RKO (cell line): ENCODE data around the gene ADAMTS2.

Source experiments
- DNase-seq: peaks from one replicate; pipeline ENCODE4 v3.0.0-alpha.2; 2016; ENCODE audit warnings: low spot score

Gene ADAMTS2

DNA sequence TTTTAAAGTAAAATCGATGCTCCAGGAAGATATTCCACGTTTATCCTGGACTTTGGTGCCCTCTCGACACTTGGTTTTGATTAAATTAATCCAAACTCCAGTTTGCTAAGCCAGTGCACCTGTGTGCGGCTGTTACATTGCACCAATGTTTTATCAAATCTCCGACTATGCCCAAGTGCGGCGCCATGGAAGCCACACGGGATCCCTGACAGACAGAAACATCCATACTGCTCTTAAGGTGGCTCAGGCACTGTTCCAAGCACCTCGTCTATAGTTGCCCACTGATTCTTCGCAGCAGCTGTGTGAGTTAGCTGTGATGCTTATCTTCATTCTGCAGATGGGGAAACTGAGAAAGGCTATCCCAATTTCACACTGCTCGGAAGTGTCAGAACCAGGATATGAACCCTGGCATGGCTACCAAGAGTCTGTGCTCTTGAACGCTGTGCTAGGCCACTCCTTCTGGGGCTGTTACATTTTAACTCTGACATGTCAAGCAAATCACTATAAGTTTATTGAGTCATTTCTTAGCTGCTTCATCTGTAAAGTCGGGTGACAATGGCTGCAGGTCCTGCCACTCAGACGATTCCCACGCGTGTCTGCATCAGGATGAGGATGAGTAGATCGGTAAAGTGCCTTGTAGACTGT is 113.0 kb downstream of the ADAMTS2 start:
- DNase-seq: no peak

DNA sequence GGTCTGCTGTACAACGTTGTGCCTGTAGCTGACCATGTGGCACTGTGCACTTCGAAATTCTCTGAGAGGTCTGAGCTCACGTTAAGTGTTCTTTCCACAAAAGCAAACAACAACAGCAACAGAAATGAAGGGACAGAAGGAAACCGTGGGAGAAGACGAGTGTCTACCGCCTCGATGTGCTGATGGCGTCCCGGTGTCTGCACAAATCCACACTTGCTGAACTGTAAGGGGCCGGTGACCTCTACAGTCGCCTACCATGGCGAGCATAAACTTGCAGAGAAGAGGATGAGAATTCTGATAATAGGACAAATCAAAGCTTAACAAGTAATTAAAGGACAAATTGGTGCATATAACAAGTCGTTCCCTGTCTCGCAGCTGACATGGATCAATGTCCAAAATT is 114.0 kb downstream of the ADAMTS2 start:
- no peak for DNase-seq

DNA sequence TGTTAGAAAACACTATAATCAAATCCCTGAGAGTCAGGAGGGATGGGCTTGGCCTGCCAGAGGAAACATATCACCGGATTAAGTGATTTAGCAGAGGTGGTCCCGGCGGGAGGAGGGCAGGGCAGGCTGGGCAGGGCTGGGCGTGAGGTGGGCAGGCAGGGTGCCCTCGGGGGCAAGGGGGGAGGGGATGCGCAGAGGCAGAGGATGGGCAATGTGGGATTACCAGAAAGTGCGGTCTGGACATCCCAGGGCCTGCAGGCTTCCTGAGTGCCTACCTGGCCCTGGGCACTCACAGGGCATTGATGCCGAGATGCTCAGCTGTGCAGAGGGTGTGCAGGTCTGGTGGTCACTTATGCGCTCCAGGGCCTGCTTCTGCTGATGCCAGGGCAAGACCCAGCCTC is 115.2 kb downstream of the ADAMTS2 start:
- DNase-seq: no peak

DNA sequence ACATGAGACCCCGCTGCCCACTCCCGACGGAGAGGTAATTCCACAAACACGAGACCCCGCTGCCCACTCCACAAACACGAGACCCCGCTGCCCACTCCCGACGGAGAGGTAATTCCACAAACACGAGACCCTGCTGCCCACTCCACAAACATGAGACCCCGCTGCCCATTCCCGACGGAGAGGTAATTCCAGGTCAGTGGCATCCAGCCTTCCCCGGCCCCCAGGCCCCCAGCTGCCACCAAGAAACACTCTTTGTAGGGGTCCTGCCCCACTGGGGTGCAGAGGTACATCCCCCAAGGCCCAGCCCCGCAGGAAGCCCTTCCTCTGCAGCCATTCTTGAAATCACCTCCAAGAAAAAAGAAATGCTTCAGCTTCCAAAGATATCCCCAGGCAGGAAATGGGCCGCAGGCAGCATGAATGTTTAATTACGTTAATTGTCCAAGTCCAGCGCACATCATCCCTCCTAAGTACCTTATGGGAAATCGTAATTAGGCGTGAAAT is 115.9 kb downstream of the ADAMTS2 start:
- no peak for DNase-seq

DNA sequence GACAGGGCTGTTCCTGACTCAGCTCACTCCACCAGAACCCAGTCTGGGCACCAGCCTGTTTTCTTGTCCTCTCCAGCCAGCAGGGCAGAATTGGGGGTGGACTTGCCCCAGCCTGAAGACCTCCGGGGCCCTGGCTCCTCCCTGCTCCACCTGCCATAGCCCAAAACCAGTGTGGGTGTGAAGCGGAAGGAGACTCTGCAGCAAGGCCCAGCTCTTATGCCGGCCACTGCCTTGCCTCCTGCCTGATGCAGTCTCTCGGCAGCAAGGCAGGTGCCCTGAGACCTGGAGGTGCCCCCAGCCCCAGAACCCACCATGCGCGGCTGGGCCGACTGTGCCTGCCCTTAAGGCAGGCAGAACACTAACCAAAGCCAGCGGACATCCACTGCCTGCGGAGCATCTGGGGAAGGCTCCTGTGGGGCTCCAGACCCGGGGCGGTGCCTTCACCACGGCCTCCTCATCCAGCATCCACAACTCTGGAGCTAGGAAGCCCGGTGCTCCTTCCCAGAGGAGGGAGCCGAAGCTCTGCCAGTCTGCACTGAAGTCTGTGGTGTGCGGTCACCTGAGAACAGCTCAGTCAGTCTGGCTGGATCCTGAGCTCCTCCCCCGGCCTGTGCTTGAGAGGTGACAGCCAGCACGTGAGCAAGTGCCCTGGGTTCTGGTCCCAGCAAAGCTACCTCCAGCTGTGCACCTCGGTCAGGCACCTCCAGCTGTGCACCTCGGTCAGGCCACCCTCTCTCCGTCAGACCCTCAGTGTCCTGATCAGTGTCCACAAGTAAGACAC is 116.7 kb downstream of the ADAMTS2 start:
- DNase-seq: no peak

DNA sequence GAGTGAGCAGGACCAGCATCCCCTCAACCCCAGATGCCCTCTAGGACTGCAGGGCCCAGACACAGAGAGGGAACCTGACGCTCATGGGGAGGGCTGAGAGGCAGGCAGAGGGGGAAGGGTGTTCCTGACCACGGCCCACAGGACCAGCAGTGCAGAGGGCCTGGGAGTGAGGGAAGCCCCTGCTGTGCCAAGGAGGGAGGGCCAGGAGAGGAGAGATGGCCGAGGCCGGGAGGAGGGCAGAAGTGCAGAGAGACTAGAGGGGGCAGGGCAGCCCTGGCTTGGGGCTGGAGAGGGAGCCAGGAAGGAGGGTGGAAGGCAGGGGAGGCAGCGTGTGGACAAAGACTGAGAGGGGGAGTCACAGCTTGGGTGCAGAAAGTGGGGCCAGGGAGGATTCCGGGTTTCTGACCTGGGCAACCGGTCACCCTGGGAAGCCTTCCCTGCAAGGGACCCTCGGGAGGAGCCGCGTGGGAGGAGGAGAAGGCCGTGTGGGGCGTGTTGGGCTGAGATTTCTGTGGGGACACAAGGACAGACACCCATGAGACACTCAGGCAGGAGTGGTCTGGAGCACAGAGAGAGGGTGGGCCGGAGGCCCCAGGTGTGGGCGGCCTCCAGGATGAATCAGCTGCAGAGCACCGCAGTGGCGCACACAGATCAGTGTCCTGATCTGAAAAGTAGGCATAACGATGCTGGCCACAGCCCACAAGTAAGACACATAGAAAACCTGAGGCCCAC is 117.5 kb downstream of the ADAMTS2 start:
- no peak for DNase-seq

DNA sequence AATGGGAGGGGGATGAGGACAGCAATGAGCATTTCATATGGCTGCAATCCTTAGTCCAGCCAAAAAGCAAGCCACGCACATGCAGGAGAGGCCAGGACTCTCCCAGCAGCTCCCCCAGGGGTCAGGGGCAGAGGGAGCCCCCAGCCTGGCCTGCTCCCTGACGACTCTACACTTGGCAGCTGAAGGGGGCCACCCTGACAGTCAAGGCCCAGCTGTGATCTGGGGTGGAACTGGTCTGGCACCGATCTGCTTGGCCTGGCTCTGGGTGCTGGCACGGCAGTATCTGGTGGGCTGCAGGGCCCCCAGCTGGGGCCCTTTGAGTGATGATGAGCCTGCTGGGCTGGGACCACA is 118.1 kb downstream of the ADAMTS2 start:
- no peak for DNase-seq

DNA sequence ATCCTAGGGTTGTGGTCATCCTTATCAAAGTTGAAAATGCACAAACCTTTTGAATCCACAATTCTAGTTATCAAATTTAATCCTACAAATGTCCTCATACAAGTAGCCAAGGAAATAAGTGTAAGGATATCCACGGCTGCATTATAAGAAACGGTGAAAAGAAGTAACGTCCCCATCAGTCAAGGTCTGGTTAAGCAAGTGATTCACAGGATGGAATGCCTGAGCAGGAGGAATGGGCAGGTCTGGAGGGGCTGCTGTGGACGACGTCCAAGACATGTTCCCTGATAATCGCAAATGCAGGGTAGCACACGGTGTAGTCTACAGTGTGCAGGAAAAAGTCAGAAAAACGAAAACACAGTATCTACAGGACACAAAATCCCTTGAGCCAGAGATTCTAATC is 118.6 kb downstream of the ADAMTS2 start:
- DNase-seq: no peak

DNA sequence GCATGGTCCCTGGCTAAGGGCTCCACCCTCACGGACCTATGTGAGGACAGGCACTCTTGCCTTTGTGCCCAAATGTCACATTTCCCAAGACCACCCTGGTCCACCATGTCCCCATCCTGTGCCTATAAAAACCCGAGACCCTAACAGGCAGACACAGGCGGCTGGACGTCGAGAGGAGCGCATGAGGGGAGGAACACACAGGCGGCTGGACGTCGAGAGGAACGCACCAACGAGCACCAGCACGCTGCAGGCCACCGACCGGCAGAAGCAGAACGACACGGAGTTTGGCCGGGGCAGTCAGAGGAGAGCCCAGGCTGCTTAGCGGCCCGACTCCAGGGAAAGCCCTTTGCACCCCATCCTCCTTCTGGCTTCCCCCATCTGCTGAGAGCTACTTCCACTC is 119.9 kb downstream of the ADAMTS2 start:
- DNase-seq: no peak

DNA sequence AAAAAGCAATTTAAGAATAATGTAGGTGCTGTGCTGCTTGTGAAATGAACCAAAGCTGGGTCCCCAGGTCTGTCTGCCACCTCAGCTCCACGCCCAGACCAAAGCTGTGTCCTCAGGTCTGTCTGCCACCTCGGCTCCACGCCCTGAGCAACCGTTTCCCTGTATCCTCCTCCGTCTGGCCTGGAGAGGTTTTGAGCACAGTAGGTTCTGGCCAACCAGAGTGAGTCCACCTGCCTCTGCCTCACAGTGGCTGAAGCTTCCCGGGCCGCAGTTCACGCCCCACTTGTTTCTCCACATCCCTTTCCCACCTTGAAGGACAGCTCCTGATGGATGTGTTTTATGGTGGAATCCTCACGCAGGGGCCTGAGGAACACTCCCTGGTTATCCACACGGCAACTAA is 120.5 kb downstream of the ADAMTS2 start:
- no peak for DNase-seq

DNA sequence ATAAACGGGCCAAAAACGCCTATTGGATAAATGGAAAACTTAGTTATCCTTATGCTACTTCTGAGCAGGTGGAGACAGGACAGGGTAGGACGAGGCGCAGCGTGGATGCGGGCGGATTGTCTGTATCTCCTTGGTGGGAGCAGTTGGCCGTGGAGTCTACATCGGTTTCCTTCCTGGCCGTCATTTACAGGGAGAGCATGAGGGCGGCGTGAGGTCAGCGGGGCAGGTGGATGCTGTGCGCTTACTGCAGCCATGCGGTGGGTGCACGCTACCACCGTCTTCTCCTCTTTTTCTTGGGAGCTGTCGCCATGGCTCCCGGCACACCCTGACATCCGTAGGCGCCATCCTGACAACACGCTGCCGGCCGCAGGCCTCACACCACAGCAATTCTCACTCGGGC is 121.3 kb downstream of the ADAMTS2 start:
- no peak for DNase-seq

DNA sequence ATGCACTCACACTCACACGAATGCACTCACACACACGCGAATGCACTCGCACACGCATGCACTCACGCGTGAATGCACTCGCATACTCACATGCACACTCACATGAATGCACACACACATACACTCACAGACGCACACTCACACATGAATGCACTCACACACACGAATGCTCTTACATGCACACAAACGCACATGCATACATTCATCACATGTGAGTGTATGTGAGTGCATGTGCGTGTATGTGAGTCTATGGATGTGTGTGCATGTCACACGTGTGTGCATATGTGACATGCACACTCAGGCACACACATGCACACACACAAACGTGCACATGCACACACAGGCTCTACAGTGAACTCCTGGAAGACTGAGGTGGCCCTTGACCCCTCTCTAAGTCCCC is 121.7 kb downstream of the ADAMTS2 start:
- no peak for DNase-seq

DNA sequence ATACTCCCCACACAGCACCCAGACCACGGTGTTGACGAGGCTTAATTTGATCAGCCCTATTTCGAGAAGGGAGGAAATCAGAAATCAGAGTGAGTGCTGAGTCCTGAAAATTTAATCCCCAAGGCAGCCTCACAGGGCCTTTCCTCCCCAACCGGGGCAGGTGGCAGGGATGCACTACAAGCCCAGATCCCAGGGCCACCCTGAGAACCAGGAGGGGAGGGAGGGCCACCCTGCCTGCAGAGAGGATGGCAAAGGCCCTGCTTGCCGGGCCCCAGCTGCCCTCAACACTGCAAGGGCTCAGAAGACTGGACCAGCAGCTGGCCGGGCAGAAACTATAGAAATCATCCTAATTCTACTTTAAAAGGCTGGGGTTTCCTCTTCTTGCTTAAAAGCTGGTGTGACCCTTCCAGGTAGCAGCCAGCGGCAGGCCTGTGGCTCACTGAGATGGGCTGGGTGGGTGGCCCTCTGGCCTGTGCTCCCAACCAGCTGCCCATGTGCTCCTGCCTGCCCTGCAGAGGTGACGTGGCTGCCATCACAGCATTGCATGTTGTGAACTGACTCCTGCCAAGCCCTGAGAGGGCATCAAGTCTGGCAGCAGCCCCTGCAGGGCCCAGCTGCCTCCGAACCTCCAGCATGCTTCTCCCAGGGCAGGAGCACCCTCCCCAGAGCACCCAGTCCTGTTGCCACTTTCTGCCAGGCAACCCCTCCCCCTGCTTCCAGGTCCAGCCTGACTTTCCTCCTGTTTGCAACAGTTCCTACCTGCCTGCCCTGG is 122.8 kb downstream of the ADAMTS2 start:
- DNase-seq: no peak

DNA sequence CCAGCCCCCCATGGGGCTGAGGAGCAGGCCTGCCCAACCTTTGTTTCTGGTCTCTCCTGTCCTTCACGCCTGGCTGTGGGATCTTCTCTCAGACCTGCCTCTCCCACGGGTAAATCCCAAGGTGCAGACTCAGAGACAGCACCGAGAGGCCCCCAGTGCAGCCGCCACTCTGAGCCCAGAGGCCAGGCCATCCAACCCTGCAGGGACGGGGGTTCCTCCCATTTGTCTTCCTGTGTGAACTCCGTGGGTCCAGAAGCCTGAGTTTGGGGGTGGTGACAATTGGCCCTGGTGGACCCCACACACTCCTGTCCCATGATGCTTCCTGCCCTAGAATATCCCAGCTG is 123.4 kb downstream of the ADAMTS2 start:
- no peak for DNase-seq

DNA sequence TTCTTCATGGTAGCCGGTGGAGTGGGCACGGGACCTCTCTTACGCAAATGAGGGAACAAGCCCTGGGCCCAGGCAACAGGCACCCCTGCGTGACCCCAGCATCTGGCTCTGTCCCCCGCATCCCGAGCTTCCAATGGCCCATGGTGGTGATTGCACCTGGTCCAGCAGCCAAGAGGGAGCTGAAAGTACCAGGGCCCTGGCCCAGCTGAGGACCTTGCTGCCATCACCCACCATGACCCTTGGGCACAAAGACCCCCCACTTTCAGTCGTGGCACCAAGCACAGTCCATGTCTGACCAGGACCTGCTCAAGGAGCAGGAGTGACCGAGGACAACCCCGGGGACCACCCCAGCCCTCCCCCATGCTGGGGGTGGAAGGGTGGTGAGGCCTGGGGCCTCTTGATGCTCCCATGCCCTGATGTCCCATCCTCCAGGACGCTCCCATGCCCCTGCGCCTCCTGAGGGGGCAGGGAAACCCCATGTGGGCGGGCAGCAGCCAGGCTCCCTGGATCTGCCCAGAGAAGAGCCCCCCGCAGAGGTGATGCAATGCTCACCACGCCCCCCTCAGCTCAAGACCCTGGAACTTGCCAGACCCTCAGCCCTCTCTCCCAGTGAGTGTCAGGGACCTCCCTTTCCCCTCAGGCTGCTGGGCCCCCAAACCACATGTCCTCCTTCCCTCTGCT is 123.9 kb downstream of the ADAMTS2 start:
- DNase-seq: no peak

DNA sequence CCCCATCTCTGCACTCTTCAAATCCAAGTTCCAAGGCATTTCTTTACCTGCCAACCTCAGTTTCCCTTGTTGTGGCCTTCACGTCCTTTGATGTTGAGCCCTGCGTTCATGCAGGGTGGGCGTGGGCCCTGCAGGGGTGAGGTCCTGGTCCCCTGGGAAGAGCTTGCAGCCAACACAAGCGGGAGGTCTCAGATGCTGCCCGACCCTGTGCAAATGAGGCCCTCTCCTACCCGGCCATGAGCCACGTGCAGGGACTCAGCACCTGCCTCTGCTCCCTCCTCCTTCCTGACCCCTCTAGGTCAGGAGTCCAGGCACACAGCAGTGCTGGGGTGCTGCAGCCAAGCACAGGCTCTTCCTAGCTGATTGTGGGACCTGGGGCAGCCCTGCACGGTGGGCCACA is 124.5 kb downstream of the ADAMTS2 start:
- no peak for DNase-seq

DNA sequence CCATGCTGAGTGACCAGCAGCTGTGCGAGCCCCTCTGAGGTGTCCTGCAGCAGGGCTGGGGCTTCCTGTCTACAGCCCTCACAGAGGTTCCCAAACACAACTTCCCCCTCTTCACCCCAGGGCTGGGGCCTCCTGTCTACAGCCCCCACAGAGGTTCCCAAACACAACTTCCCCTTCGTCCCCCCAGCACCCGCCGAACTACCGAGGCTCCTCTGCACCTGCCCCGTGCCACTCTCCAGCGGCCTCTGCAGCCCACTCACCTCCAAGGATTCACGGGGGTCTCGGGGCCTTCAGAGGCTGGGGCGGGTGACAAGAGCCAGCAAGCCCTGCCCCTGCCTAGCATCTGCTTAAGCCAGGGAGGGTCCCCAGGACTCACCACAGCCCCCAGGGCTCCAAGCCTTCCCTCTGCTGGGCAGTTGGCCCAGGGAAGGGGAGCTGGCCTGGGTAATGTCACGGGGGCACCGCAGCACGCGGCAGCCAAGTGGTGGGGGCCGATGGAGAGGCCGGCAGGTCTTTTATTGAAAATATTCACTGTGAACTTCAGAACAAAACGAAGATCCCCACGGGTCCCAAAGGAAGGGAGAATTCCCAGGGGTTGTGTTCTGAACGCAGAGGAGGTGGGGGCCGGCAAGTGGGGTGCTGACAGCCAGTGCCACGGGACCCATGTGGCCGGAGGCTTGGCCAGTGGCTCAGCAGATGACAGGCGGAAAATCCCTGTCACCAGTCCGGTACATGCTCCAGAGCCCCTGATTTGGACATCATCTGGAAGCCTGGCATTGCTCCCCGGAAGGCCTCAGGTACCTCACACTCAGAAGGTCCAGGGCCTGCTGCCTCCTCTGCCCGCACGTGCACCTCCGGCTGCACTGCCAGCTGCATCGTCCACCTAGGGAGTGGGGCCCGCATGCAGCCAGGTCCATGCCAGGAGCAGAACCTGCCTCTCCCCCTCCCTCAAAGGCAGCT is 125.3 kb downstream of the ADAMTS2 start:
- DNase-seq: no peak

DNA sequence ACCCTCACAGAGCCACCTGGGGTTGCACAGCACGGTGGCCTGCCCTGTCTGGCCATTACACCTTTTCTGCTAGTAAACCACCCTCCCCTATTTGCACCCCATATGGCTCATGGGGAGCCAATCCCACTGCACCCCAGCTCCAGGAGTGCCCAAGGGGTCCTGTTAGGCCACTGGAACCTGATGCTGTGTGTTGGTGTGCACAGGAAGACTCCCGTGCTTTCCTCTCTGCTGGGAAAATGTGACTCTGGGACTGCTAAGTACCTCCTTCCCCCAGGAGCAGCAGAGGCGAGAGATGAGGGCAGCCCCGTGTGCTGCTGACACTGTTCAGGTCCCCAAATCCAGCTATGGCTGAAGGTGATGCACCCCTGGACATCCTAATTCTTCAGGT is 126.3 kb downstream of the ADAMTS2 start:
- no peak for DNase-seq

DNA sequence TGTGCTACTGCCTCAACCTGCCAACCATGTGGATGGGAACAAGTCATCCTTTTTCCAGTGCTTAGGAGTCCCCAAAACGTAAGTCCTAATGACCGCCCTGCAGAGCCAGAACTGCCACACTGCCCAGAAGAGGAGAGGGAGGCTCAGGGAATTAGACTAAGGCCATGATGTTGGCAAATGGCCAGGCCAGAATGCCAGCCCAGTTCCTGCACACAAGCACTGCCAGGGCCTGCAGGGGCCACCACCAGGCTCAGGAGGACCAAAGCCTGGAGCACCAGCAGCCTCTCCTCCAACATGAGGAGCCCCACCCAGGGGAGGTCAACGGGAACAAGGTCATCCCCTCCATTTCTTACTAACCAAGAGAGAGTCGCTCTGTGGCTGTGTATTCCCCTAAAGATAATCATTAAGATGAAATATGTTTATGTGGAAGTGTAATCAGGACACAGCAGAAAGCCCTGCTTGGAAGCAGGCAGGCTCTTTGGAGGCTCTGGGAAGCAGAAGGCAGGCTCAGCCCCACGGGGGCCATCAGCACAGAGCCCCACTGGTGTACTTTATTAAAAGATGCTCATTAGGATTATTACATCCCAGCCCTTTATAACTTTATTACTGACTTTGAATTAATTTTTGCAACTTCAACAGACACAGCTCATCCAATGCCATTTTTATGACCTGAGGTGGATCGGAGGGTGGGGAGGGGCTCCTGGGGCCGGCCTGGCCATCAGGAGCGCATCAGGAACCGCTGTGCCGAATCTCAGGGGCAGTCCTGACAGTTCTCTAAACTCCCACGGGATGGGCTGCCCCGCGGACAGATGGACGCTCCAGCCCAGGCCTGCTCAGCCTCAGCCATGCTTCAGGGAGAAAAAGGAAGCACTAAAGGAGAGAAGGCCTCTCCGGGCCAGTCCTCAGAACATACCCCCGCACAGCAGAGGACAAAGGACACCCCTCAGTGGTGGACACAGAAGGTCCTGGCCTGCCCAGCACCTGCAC is 127.0 kb downstream of the ADAMTS2 start:
- DNase-seq: no peak

DNA sequence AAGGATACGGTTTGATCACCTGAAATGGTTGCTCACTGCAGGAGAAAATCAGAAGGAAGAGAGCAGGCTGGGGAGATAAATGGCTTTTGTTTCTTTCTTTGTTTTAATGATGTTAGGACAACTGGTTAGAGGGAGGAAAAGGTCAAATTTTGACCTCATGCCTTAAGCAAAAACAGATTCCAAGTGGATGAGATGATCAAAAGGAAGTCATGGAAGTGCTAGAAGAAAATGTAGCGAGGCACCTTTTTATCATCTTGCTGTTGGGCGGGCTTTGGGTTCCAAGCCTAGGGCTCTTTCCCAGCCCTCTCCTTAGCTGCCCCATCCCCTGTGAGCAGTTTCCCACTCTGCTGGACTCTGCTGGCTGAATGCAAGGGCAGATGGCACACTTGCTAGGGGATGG is 127.9 kb downstream of the ADAMTS2 start:
- no peak for DNase-seq
